H1 (cell line): ENCODE data around the gene P3R3URF. TPM values are rescaled to one million over a fixed set of nuclear protein-coding genes. Genes with fewer than 3 reads are reported as not detected.

ENCODE experiments used
- CTCF ChIA-PET: fragments of 300-600 bp; sonication (Branson Sonifier 250); formaldehyde crosslinking; loops from one replicate; lab custom pipeline; 2021; ENCODE audit not compliant: partially characterized antibody; lab: Charles Lee
- POLR2A ChIA-PET: fragments of 300-600 bp; sonication (Branson Sonifier 250); formaldehyde crosslinking; loops from one replicate; lab custom pipeline; 2021; ENCODE audit warnings: inconsistent platforms; ENCODE audit not compliant: partially characterized antibody; lab: Charles Lee
- DNase-seq, 2 experiments: peaks; one replicate each; pipeline versions ENCODE4 v3.0.0 to v3.0.0-alpha.2; 2010 to 2022; ENCODE audit warnings: low spot score in 2 of 2, low read depth in 1 of 2, mixed read lengths in 1 of 2
- FAIRE-seq: peaks from 2 replicates; lab custom pipeline; 2011; peaks lifted over from hg19 to GRCh38; lab: Jason Lieb, UNC
- H2AFZ ChIP-seq: 2 replicates; pipeline ENCODE4 v1.8.1; 2012; ENCODE audit warnings: low read length, inconsistent platforms
- H2AK5ac ChIP-seq: 2 replicates; pipeline ENCODE4 v1.6.1; 2013; ENCODE audit warnings: low read depth, low read length
- H2BK120ac ChIP-seq: replicated peaks from 2 replicates; pipeline ENCODE3; 2013; ENCODE audit warnings: low read depth, low read length, inconsistent platforms
- H2BK12ac ChIP-seq: 2 replicates; pipeline ENCODE4 v1.6.1; 2013; ENCODE audit warnings: low read depth, low read length
- H2BK15ac ChIP-seq: 2 replicates; pipeline ENCODE4 v1.6.1; 2013; ENCODE audit warnings: low read length
- H2BK20ac ChIP-seq: 2 replicates; pipeline ENCODE4 v1.6.1; 2013; ENCODE audit warnings: low read length
- H2BK5ac ChIP-seq: 2 replicates; pipeline ENCODE4 v1.6.1; 2013; ENCODE audit warnings: low read depth, low read length
- H3K14ac ChIP-seq: 2 replicates; pipeline ENCODE4 v1.6.1; 2013; ENCODE audit warnings: inconsistent platforms; ENCODE audit not compliant: insufficient read length
- H3K18ac ChIP-seq: 2 replicates; pipeline ENCODE4 v1.6.1; 2013; ENCODE audit warnings: low read length; ENCODE audit errors: extremely low read depth
- H3K23ac ChIP-seq: 2 replicates; pipeline ENCODE4 v1.6.1; 2013; ENCODE audit warnings: inconsistent platforms; ENCODE audit not compliant: insufficient read length
- H3K23me2 ChIP-seq: 2 replicates; pipeline ENCODE4 v1.6.1; 2013; ENCODE audit warnings: low read depth, low read length
- H3K27ac ChIP-seq: 2 replicates; pipeline ENCODE4 v1.6.1; 2011; ENCODE audit warnings: low read depth, low read length, inconsistent platforms
- H3K27me3 ChIP-seq, 4 experiments: replicated peaks in 1 of 4; 1 replicate in 1 of 4; 2 replicates in 3 of 4; pipeline versions ENCODE4 v1.6.1 to v1.8.1; 2011 to 2013; ENCODE audit warnings: low read length in 3 of 4, mild to moderate bottlenecking in 3 of 4, inconsistent platforms in 2 of 4, mixed read lengths in 2 of 4, moderate library complexity in 1 of 4; ENCODE audit not compliant: control insufficient read depth in 3 of 4, insufficient read depth in 3 of 4; ENCODE audit errors: extremely low read depth in 1 of 4
- H3K36me3 ChIP-seq, 4 experiments: 2 replicates each; pipeline versions ENCODE4 v1.6.1 to v1.8.1; 2011 to 2013; ENCODE audit warnings: mild to moderate bottlenecking in 4 of 4, low read length in 3 of 4, moderate library complexity in 2 of 4, control low read depth in 1 of 4, inconsistent platforms in 1 of 4; ENCODE audit not compliant: insufficient read depth in 4 of 4, control insufficient read depth in 2 of 4
- H3K4ac ChIP-seq: replicated peaks from 2 replicates; pipeline ENCODE3; 2013; ENCODE audit warnings: low read length, low read depth, mixed read lengths, inconsistent platforms; ENCODE audit not compliant: insufficient read length
- H3K4me1 ChIP-seq, 4 experiments: replicated peaks in 1 of 4; 1 replicate in 1 of 4; 2 replicates in 3 of 4; pipeline versions ENCODE4 v1.6.1 to v1.8.1; 2011 to 2013; ENCODE audit warnings: low read length in 3 of 4, inconsistent platforms in 2 of 4, mixed read lengths in 1 of 4; ENCODE audit not compliant: insufficient read depth in 4 of 4, control insufficient read depth in 3 of 4
- H3K4me2 ChIP-seq, 2 experiments: 2 replicates each; pipeline versions ENCODE4 v1.6.1 to v1.8.1; 2011 to 2013; ENCODE audit warnings: low read depth in 2 of 2, low read length in 2 of 2, control low read depth in 1 of 2, inconsistent platforms in 1 of 2, mild to moderate bottlenecking in 1 of 2; ENCODE audit not compliant: insufficient read depth in 1 of 2
- H3K4me3 ChIP-seq, 4 experiments: fragments of 200-600, 300-600 bp in 1 of 4; sonication (generic), shearing (Covaris generic), sonication (Bioruptor Twin) in 1 of 4; 2 replicates each; pipeline versions ENCODE4 v1.5.1 to v1.8.1; 2011 to 2016; ENCODE audit warnings: low read length in 4 of 4, low read depth in 3 of 4, control low read depth in 2 of 4, inconsistent platforms in 2 of 4, mild to moderate bottlenecking in 2 of 4, mixed read lengths in 1 of 4, moderate library complexity in 1 of 4; ENCODE audit not compliant: insufficient read depth in 2 of 4; ENCODE audit errors: extremely low read depth in 1 of 4
- H3K56ac ChIP-seq: replicated peaks from 2 replicates; pipeline ENCODE3; 2013; ENCODE audit warnings: low read depth, mild to moderate bottlenecking, mixed read lengths, low read length, inconsistent platforms; ENCODE audit not compliant: insufficient read length
- H3K79me1 ChIP-seq: 2 replicates; pipeline ENCODE4 v1.6.1; 2013; ENCODE audit warnings: low read depth, low read length, control low read depth
- H3K79me2 ChIP-seq, 2 experiments: 2 replicates each; pipeline versions ENCODE4 v1.6.1 to v1.8.1; 2012 to 2013; ENCODE audit warnings: low read length in 2 of 2, mild to moderate bottlenecking in 2 of 2, inconsistent platforms in 1 of 2; ENCODE audit not compliant: insufficient read depth in 2 of 2, control insufficient read depth in 1 of 2
- H3K9ac ChIP-seq, 4 experiments: replicated peaks in 1 of 4; 1 replicate in 1 of 4; 2 replicates in 3 of 4; pipeline versions ENCODE4 v1.6.1 to v1.8.1; 2011 to 2013; ENCODE audit warnings: low read depth in 3 of 4, low read length in 3 of 4, control low read depth in 2 of 4, mild to moderate bottlenecking in 2 of 4, moderate library complexity in 2 of 4, inconsistent platforms in 1 of 4; ENCODE audit errors: extremely low read depth in 1 of 4
- H3K9me3 ChIP-seq, 2 experiments: 2 replicates each; pipeline versions ENCODE4 v1.6.1 to v1.8.1; 2012 to 2013; ENCODE audit warnings: mild to moderate bottlenecking in 2 of 2, moderate library complexity in 2 of 2, control low read depth in 1 of 2, inconsistent platforms in 1 of 2, low read depth in 1 of 2, low read length in 1 of 2, mixed read lengths in 1 of 2; ENCODE audit not compliant: insufficient read depth in 2 of 2
- H4K20me1 ChIP-seq, 2 experiments: replicated peaks in 1 of 2; 2 replicates each; pipeline versions ENCODE3 to v1.8.1; 2011 to 2013; ENCODE audit warnings: inconsistent platforms in 2 of 2, low read length in 2 of 2, mild to moderate bottlenecking in 1 of 2; ENCODE audit not compliant: insufficient read depth in 2 of 2, control insufficient read depth in 1 of 2
- H4K5ac ChIP-seq: 2 replicates; pipeline ENCODE4 v1.6.1; 2013; ENCODE audit warnings: low read length, low read depth, mixed read lengths, inconsistent platforms; ENCODE audit not compliant: insufficient read length
- H4K8ac ChIP-seq: 2 replicates; pipeline ENCODE4 v1.8.0; 2013; ENCODE audit warnings: mild to moderate bottlenecking, moderate library complexity, low read length, inconsistent platforms; ENCODE audit not compliant: insufficient read depth; ENCODE audit errors: extremely low read depth
- H4K91ac ChIP-seq: replicated peaks from 2 replicates; pipeline ENCODE3; 2013; ENCODE audit warnings: low read length, mixed read lengths, inconsistent platforms; ENCODE audit not compliant: insufficient read length
- CTBP2 ChIP-seq: IDR thresholded peaks from 2 replicates; pipeline ENCODE4 v1.7.0; 2011; ENCODE audit warnings: borderline replicate concordance, mild to moderate bottlenecking, moderate library complexity, mixed read lengths, low read length; ENCODE audit not compliant: insufficient read depth, insufficient read length
- PHF8 ChIP-seq: fragments of 200-600 bp; sonication (generic); conservative IDR thresholded peaks from 2 replicates; pipeline ENCODE4 v1.7.1; 2012; ENCODE audit warnings: low read depth, mild to moderate bottlenecking, inconsistent platforms, low read length, moderate library complexity
- TBP ChIP-seq: IDR thresholded peaks from 2 replicates; pipeline ENCODE4 v1.6.1; 2011; ENCODE audit warnings: low read depth, low read length, improper control_type of control experiment
- WGBS, 2 experiments: shearing (Covaris generic) in 1 of 2; methylation state at CpG; one replicate each; pipeline versions ENCODE4 v1.1.6 to v1.1.7; 2013 to 2015; ENCODE audit warnings: low lambda C conversion rate in 2 of 2, mixed read lengths in 2 of 2, inconsistent platforms in 1 of 2, low coverage in 1 of 2, missing lambda C conversion rate in 1 of 2; ENCODE audit not compliant: insufficient replicate concordance in 2 of 2, insufficient coverage in 1 of 2, insufficient read length in 1 of 2; ENCODE audit errors: extremely low coverage in 1 of 2, missing lambda C conversion rate in 1 of 2; 5-methylcytosine and 5-hydroxymethylcytosine counted together
- polyA plus RNA-seq, 7 experiments: library from polyadenylated mRNA; depleted of rRNA in 3 of 7; stranded (reverse) in 5 of 7; unstranded in 2 of 7; fragments of >200 nt in 5 of 7; fragments of 200-250 nt in 2 of 7; gene quantifications; 1 replicate in 5 of 7; 2 replicates in 1 of 7; 4 replicates in 1 of 7; pipeline versions ENCODE4 v1.2.1 to v1.2.3, GENCODE V29; 2011 to 2013; ENCODE audit warnings: missing spikeins in 2 of 7, mixed read lengths in 2 of 7
- total RNA-seq: library from RNA; stranded (reverse); fragmentation: NEBNext Ultra II Directional; extraction: Animal tissue kit (Norgen Biotek cat#: 25700); gene quantifications from 2 replicates; pipeline ENCODE4 v1.2.1, GENCODE V29; 2021

The P3R3URF gene
- total and polyA plus RNA-seq, 2 of the 8 experiments (the other 6 are each of a cell fraction or from before 2014, with no cell fraction given), result not detected

DNA sequence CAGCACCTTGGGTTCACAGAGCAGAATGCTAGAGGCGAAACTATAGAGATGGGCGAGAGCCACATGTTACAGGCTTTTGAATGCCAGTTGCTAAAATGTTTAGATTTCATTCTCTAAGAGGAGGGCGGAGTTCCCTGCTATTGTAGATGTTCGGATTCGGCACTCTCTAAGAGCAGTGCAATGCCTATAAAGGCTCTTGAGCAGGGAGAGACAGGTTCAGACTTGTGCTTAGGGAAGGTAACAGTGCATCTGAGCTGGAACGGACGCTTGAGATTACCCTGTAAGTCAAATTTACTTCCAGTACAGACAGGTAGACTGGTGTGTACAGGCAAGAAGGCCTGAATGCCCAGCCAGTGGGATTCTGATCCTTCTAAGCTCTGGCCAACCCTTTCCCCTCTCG lies 42.2 kb upstream of the P3R3URF start:
- H3K27ac ChIP-seq, result no peak overlapping the region
- no peak overlapping the region for H3K14ac ChIP-seq
- H3K4me2 ChIP-seq, result no peak overlapping the region
- no peak overlapping the region for H3K23ac ChIP-seq
- no peak for FAIRE-seq
- H3K79me2 ChIP-seq, result no peaks in the 10 kb centered on the region
- no peaks in the 10 kb centered on the region for H3K79me1 ChIP-seq
- no peak overlapping the region for H4K5ac ChIP-seq
- no peak for TF ChIP-seq TBP
- TF ChIP-seq PHF8, result no peak
- no peak for TF ChIP-seq CTBP2
- no peak overlapping the region for H4K8ac ChIP-seq
- no peaks in the 10 kb centered on the region for H3K9me3 ChIP-seq
- H3K23me2 ChIP-seq, result no peaks in the 10 kb centered on the region
- H2BK20ac ChIP-seq, result no peak overlapping the region
- DNase-seq, result no peak
- H3K56ac ChIP-seq, result no peak overlapping the region
- H2BK120ac ChIP-seq, result no peak overlapping the region
- WGBS, 2 experiments, result 87% methylated on average over 8 of the region's 8 CpGs; no CpG with 5 or more reads in 1 of the 2 experiments
- peaks cover 2 to 6% (median 4%) of the 10 kb centered on the region in 4 experiments; a peak in 5 of 7 replicates for H3K4me1 ChIP-seq
- H3K27me3 ChIP-seq, result no peaks in the 10 kb centered on the region
- H2BK5ac ChIP-seq, result no peak overlapping the region
- ChIA-PET POLR2A (interaction anchor here (1.1 to 2.4 kb wide), 3 partner anchors 9 to 15 kb away, joined by 3 to 6 read pairs (median 4); partner anchors contain the start of gene LURAP1), CTCF (interaction anchor here (1.0 to 1.2 kb wide), 3 partner anchors 23 to 35 kb away, joined by 3 to 4 read pairs (median 3); no protein-coding TSS in a partner anchor)
- H4K20me1 ChIP-seq, result no peaks in the 10 kb centered on the region
- H2AFZ ChIP-seq, result no peak overlapping the region
- no peak overlapping the region for H2BK15ac ChIP-seq
- H3K4me3 ChIP-seq, result no peak overlapping the region
- H4K91ac ChIP-seq, result no peak overlapping the region
- H2BK12ac ChIP-seq, result no peak overlapping the region
- H3K4ac ChIP-seq, result no peak overlapping the region
- no peak overlapping the region for H2AK5ac ChIP-seq
- no peaks in the 10 kb centered on the region for H3K36me3 ChIP-seq
- H3K18ac ChIP-seq, result no peak overlapping the region
- no peak overlapping the region for H3K9ac ChIP-seq
